Astrocyte of the cerebellum (primary cell): ENCODE data around the gene PTPRJ.

Experiments
- DNase-seq: peaks from one replicate; pipeline ENCODE4 v3.0.0-alpha.2; 2011; ENCODE audit warnings: low read depth
- H3K4me3 ChIP-seq: 2 replicates; pipeline ENCODE4 v1.5.1; 2011; ENCODE audit warnings: mild to moderate bottlenecking, low read depth, low read length, moderate library complexity
- CTCF ChIP-seq: IDR thresholded peaks from 2 replicates; pipeline ENCODE4 v1.5.1; 2012; ENCODE audit warnings: low read length, low read depth, moderate library complexity, mild to moderate bottlenecking; ENCODE audit errors: missing control alignments
- in situ Hi-C: cut with HindIII; loops from 2 replicates; pipeline ENCODE4 v1.10.0; 2017; ENCODE audit warnings: low sequenced_read_pairs

Gene PTPRJ

GRCh38 chr11:48109046-48109666 lies 128.8 kb downstream of the PTPRJ start:
- TF ChIP-seq CTCF: peak; percentile 25
- in situ Hi-C loops: no loop called here
- peak overlapping the region; percentile 4 for H3K4me3 ChIP-seq
- peak; percentile 51 for DNase-seq

- in situ Hi-C loops: no loop called here
- DNase-seq: no peak
- H3K4me3 ChIP-seq: no peak overlapping the region
These were observed 130.1 kb downstream of the PTPRJ start for GRCh38 chr11:48110509-48110766.

DNA sequence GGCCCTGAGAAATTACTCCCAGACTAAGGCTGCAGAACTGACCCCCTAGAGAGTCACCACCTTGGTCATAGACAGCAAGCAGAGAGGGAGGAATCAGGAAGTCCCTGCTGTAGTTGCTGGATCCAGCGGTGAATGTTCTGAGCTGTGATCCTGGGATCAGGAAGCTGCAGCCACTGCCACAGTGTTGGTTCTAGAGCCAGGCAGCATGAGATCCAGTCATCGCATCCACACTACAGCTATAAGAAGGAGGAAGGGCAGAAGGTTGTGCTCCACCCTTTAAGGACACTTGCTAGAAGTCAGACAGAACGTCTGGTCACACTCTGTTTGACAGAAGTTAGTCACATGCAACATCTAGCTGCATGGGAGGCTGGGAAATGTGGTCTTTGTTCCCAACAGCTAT lies 131.5 kb downstream of the PTPRJ start:
- H3K4me3 ChIP-seq: no peak overlapping the region
- no peak for TF ChIP-seq CTCF
- in situ Hi-C loops: no loop called here
- no peak for DNase-seq

More at GRCh38 chr11:48110509-48110766, 130.1 kb downstream of the PTPRJ start:
- no peak for TF ChIP-seq CTCF

- DNase-seq: no peak
- TF ChIP-seq CTCF: no peak
- no peak overlapping the region for H3K4me3 ChIP-seq
- in situ Hi-C loops: loop anchor here (5.0 kb wide), 1 partner anchor 172 kb away; no protein-coding TSS in a partner anchor
These were observed 134.4 kb downstream of the PTPRJ start for GRCh38 chr11:48114740-48115139.

DNA sequence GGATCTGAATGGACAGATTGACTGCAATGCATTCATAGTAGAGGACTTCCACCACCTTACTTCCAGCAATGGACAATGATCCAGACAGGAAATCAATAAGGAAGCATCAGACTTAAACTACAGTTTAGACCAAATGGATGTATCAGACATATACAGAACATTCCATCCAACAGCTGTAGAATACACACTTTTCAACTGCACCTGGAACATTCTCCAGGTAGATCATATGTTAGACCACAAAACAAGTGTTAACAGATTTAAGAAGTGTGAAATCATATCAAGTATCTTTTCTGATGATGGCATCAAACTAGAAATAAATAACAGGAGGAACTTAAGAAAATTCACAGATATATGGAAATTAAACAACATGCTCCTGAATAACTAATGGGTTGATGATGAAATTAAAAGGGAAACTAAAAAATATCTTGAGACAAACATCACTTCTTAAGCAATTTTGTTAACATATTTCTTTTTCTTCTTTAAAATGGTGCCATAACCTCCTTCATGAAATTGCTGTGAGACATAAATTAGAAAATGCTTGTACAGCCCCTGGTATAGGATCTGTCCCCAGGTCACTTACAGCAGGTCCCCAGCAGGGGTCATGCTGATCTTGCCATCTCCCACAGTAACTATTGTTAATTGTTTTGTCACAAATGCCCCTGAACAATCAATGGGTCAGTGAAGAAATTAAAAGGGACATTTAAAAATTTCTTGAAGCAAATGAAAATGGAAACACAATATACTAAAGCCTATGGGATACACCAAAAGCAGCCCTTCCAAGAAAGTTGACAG lies 136.3 kb downstream of the PTPRJ start:
- no peak overlapping the region for H3K4me3 ChIP-seq
- in situ Hi-C loops: loop anchor here (5.0 kb wide), 1 partner anchor 174 kb away; no protein-coding TSS in a partner anchor
- TF ChIP-seq CTCF: peak; percentile 43
- DNase-seq: no peak

DNA sequence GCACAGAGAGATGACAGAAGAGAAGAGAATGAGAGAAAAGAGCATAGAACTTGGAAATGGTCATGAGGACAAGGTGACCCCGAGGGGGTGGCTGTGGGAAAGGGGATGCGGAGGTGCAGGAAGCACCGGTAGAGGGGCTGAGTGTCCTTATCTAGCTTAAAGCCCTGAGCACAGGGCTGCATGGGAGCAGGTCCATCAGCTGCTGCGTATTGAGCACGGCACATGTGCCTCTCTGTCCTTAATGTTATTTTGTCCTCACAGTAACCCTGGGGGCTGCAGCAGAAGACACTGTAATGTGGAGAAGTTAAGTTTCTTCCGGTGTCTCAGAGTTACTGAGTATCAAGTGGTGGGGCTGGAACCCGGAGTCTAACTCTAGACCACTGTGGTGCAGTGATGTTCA lies 141.9 kb downstream of the PTPRJ start:
- in situ Hi-C loops: no loop called here
- no peak for DNase-seq
- no peak overlapping the region for H3K4me3 ChIP-seq
- TF ChIP-seq CTCF: no peak
